Left ventricle myocardium inferior (tissue), 1 donor: Measurements from ENCODE around the gene FAM83F. TPM values are rescaled to one million over a fixed set of nuclear protein-coding genes. Genes with fewer than 3 reads are reported as not detected.

Source experiments
- DNase-seq: peaks from one replicate; pipeline ENCODE4 v3.0.0-alpha.2; 2020
- H3K27ac ChIP-seq: fragments of 200-600 bp; replicated peaks from 2 replicates; pipeline ENCODE4 v1.8.0; 2021
- H3K27me3 ChIP-seq: fragments of 200-600 bp; 2 replicates; pipeline ENCODE4 v1.8.0; 2021; ENCODE audit warnings: low read depth
- H3K36me3 ChIP-seq: fragments of 200-600 bp; 2 replicates; pipeline ENCODE4 v1.8.0; 2021
- H3K4me1 ChIP-seq: fragments of 200-600 bp; 2 replicates; pipeline ENCODE4 v1.8.0; 2021
- H3K4me3 ChIP-seq: fragments of 200-600 bp; 2 replicates; pipeline ENCODE4 v1.8.0; 2021; ENCODE audit warnings: mild to moderate bottlenecking, moderate library complexity
- H3K9me3 ChIP-seq: fragments of 200-600 bp; replicated peaks from 2 replicates; pipeline ENCODE4 v1.8.0; 2021
- CTCF ChIP-seq: fragments of 200-600 bp; IDR thresholded peaks from 2 replicates; pipeline ENCODE4 v1.8.0; 2021; ENCODE audit warnings: antibody characterized with exemption, mild to moderate bottlenecking, borderline replicate concordance
- intact Hi-C: fragments of 100-400 bp; cut with micrococcal nuclease; formaldehyde crosslinking; loops from one replicate; pipeline ENCODE4 v1.11.0; 2022
- total RNA-seq: library from RNA; stranded (reverse); fragmentation: NEBNext Ultra II Directional; extraction: Animal tissue kit (Norgen Biotek cat#: 25700); gene quantifications from one replicate; pipeline ENCODE4 v1.2.1, GENCODE V29; 2021
- donor health status: DM: no; HTN: yes; CAD: no; lungs with severe emphysema.

The FAM83F gene
- total RNA-seq, 1 donor from 2014 or later: 4.4 TPM

- DNase-seq: peak; percentile 52
- Histone ChIP-seq H3K27ac (peak overlapping the region; percentile 95), H3K36me3 (no peaks in the 10 kb centered on the region), H3K9me3 (no peaks in the 10 kb centered on the region), H3K4me1 (peaks cover 59% of the 10 kb centered on the region), H3K4me3 (peak overlapping the region; percentile 72), H3K27me3 (peaks cover under 1% of the 10 kb centered on the region)
- intact Hi-C loops: no loop called here
- no peak for TF ChIP-seq CTCF
Observed at GRCh38 chr22:40044870-40045834, 50.4 kb downstream of the FAM83F start.

DNA sequence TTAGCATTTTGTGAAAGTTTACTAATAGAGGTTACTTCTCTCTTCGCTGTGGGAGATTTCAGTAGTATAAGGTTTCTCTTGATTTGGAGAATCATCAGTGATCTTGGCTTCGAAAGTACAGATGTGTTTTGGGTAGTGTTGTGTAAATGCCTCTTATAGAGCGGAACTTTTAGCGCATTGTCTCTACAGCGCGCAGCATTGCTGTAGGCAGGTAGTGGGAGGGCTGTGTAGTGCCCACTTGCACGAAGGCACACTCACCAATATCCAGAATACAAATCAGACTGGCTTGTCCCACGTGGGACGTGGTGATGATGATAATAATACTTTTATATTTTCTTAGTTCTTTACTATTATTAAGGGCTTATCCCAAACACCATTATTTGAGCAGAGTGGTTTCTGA is 51.4 kb downstream of the FAM83F start:
- H3K9me3 ChIP-seq: no peaks in the 10 kb centered on the region
- no peaks in the 10 kb centered on the region for H3K27me3 ChIP-seq
- no peak for DNase-seq
- no peaks in the 10 kb centered on the region for H3K36me3 ChIP-seq
- intact Hi-C loops: no loop called here
- TF ChIP-seq CTCF: no peak
- peak overlapping the region; percentile 72 for H3K4me3 ChIP-seq
- peaks cover 59% of the 10 kb centered on the region for H3K4me1 ChIP-seq
- peak overlapping the region; percentile 95 for H3K27ac ChIP-seq

- peaks cover 67% of the 10 kb centered on the region for H3K4me1 ChIP-seq
- H3K27me3 ChIP-seq: no peaks in the 10 kb centered on the region
- no peak for DNase-seq
- intact Hi-C loops: loop anchor here (10.0 kb wide), 1 partner anchor 135 kb away; no protein-coding TSS in a partner anchor
- no peak for TF ChIP-seq CTCF
- no peaks in the 10 kb centered on the region for H3K9me3 ChIP-seq
- H3K27ac ChIP-seq: no peak overlapping the region
- H3K36me3 ChIP-seq: no peaks in the 10 kb centered on the region
- H3K4me3 ChIP-seq: no peak overlapping the region
Observed at GRCh38 chr22:40050258-40050657, 55.5 kb downstream of the FAM83F start.

DNA sequence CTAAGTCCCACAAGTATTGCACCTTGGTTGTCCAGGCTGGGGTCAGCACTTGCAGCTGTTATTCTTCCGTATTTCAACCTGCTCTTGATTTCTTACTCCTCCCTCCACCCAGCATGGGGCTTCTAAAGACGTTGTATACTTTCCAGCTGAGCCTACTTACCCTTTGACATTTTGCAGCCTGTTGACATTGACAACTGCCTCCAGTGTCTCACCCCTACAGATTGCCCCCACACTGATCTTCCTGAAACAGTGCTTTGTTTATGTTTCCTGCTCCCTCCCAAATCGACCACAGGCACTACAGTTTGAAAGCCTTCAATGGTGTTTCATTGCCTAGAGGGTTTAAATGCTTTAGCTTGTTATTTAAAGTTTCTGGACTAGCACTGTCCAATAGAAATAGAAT is 56.6 kb downstream of the FAM83F start:
- no peak for DNase-seq
- H3K9me3 ChIP-seq: no peaks in the 10 kb centered on the region
- no peaks in the 10 kb centered on the region for H3K36me3 ChIP-seq
- no peak overlapping the region for H3K27ac ChIP-seq
- no peak for TF ChIP-seq CTCF
- H3K27me3 ChIP-seq: no peaks in the 10 kb centered on the region
- no peak overlapping the region for H3K4me3 ChIP-seq
- intact Hi-C loops: loop anchor here (10.0 kb wide), 1 partner anchor 133 kb away; no protein-coding TSS in a partner anchor
- H3K4me1 ChIP-seq: peaks cover 63% of the 10 kb centered on the region

DNA sequence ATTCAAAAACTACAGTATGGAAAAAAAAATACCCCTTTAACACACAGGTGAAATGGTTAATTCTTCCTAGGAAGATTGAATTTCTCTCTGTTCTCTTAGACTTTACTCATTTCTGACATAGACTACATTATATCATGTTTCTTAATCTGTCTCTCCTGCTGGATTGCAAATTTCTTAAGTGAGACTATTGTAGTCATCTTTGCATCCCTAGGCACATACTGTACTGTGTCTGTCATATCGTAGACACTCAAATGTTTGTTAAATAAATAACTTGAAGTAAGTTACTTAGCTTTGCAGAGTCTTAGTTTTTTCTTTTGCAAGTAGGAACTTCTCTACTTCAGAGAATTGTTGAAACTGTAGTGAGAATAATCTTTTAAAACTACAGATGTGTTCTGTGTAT is 58.7 kb downstream of the FAM83F start:
- H3K27ac ChIP-seq: no peak overlapping the region
- intact Hi-C loops: loop anchor here (10.0 kb wide), 1 partner anchor 131 kb away; no protein-coding TSS in a partner anchor
- DNase-seq: no peak
- no peaks in the 10 kb centered on the region for H3K27me3 ChIP-seq
- no peaks in the 10 kb centered on the region for H3K9me3 ChIP-seq
- peaks cover 74% of the 10 kb centered on the region for H3K4me1 ChIP-seq
- no peak overlapping the region for H3K4me3 ChIP-seq
- H3K36me3 ChIP-seq: no peaks in the 10 kb centered on the region
- TF ChIP-seq CTCF: no peak
